NCI-H1105 treated with DMSO at 0.1 percent for 48 hours (cell line): ENCODE data around the gene MGLL.

Experiments used
- DNase-seq: peaks from one replicate; lab custom pipeline; 2025; lab: John Stamatoyannopoulos, UW

Gene MGLL

GRCh38 chr3:127654374-127654773 is 167.9 kb downstream of the MGLL start:
- no peak for DNase-seq

GRCh38 chr3:127652246-127652995 is 169.9 kb downstream of the MGLL start:
- peak; percentile 65 for DNase-seq

GRCh38 chr3:127651516-127652172 is 170.7 kb downstream of the MGLL start:
- no peak for DNase-seq

GRCh38 chr3:127650236-127650635 is 172.1 kb downstream of the MGLL start:
- DNase-seq = no peak

GRCh38 chr3:127647845-127648204 is 174.5 kb downstream of the MGLL start:
- DNase-seq = no peak

GRCh38 chr3:127647166-127647844 is 175.0 kb downstream of the MGLL start:
- no peak for DNase-seq

GRCh38 chr3:127646501-127647046 is 175.7 kb downstream of the MGLL start:
- no peak for DNase-seq

GRCh38 chr3:127645371-127646015 is 176.8 kb downstream of the MGLL start:
- DNase-seq = no peak

- DNase-seq = no peak
Measured at GRCh38 chr3:127644641-127645370, 177.5 kb downstream of the MGLL start.

GRCh38 chr3:127640042-127640355 is 182.3 kb downstream of the MGLL start:
- DNase-seq = no peak

GRCh38 chr3:127639173-127640041 is 182.9 kb downstream of the MGLL start:
- no peak for DNase-seq
